COLO668 (cell line): Measurements from ENCODE around the gene SAMD3.
A peak's percentile ranks its signal among the peaks of the same experiment; 100 is the strongest.
"Not testable (repeated sequence)": the region's sequence is repeated elsewhere in the genome, so short reads cannot be mapped to it uniquely, and the experiment has no call there.

Experiments used
- DNase-seq: peaks from one replicate; lab custom pipeline; 2025; ENCODE audit not compliant: unreplicated experiment; lab: John Stamatoyannopoulos, UW

The SAMD3 gene

GRCh38 chr6:130134582-130134981 lies 88.2 kb downstream of the SAMD3 start:
- no peak for DNase-seq

GRCh38 chr6:130132286-130132701 lies 90.5 kb downstream of the SAMD3 start:
- no peak for DNase-seq

GRCh38 chr6:130129762-130130246 lies 92.9 kb downstream of the SAMD3 start:
- DNase-seq, result no peak

GRCh38 chr6:130128326-130128725 lies 94.4 kb downstream of the SAMD3 start:
- no peak for DNase-seq

GRCh38 chr6:130127195-130127594 lies 95.6 kb downstream of the SAMD3 start:
- DNase-seq, result no peak

GRCh38 chr6:130122243-130122642 lies 100.5 kb downstream of the SAMD3 start:
- no peak for DNase-seq

- DNase-seq, result no peak
Observed at GRCh38 chr6:130120731-130121130, 102.0 kb downstream of the SAMD3 start.

GRCh38 chr6:130119211-130119610 lies 103.5 kb downstream of the SAMD3 start:
- no peak for DNase-seq

- DNase-seq, result no peak
Observed at GRCh38 chr6:130118236-130118635, 104.5 kb downstream of the SAMD3 start.

- DNase-seq, result not testable (repeated sequence)
Observed at GRCh38 chr6:130117187-130117701, 105.5 kb downstream of the SAMD3 start.

GRCh38 chr6:130116273-130116672 lies 106.5 kb downstream of the SAMD3 start:
- no peak for DNase-seq

GRCh38 chr6:130115036-130115435 lies 107.7 kb downstream of the SAMD3 start:
- no peak for DNase-seq

- DNase-seq, result no peak
Observed at GRCh38 chr6:130113201-130113710, 109.5 kb downstream of the SAMD3 start.

GRCh38 chr6:130111031-130111430 lies 111.7 kb downstream of the SAMD3 start:
- no peak for DNase-seq

- DNase-seq, result no peak
Observed at GRCh38 chr6:130107710-130108109, 115.0 kb downstream of the SAMD3 start.

GRCh38 chr6:130105996-130106704 lies 116.6 kb downstream of the SAMD3 start:
- DNase-seq, result no peak

GRCh38 chr6:130099119-130099518 lies 123.6 kb downstream of the SAMD3 start:
- no peak for DNase-seq

- DNase-seq, result peak; percentile 7
Observed at GRCh38 chr6:130098317-130098716, 124.4 kb downstream of the SAMD3 start.
